ENCODE data around the gene MRPL51. TPM values are rescaled to one million over a fixed set of nuclear protein-coding genes. Genes with fewer than 3 reads are reported as not detected.

Gene MRPL51
- polyA plus RNA-seq, 1 donor (not counting 4 experiments of a cell fraction or from before 2014, with no cell fraction given) = 184 TPM

DNA sequence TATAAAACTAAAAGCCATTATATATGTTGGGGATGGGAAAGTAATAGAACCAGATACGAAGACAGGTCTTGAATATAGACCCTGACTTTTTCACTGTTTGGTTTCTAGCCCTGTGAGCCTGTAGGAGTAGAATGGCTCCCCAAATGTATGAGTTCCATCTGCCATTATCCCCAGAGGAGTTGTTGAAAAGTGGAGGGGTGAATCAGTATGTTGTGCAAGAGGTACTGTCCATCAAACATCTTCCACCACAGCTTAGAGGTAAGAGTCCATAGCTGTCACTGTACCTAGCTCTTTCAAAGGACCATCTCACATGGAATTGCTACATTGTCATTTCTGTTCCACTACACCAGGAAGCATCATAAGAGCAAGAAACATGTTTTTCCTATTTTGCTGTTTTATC is 1.9 kb upstream of the MRPL51 start:
- no peak overlapping the region for H3K9ac ChIP-seq (ENCODE audit: control insufficient read depth, extremely low read depth, insufficient read depth, low read length)

DNA sequence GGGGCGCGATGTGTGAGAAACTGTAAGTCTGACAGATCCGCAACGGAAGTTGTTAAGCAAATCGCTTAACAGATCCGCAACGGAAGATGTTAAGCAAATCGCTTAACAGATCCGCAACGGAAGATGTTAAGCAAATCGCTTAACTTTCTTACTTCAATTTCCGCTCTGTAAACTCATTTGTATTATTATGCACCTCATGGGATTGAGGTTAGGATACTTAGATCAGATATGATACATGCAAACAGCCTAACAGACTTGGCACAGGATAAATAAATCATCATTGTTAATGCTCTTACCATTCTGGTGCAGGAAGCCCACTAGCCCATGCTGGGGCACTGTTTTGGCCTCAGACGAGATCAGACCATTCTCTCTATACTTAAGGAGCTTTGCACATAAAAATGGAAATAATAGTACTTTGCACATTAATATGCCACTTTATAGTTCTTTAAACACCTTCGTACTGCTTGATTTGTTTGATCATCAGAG is 1.2 kb upstream of the MRPL51 start:
- Histone ChIP-seq H4K20me1 (ENCODE audit: control insufficient read depth, extremely low read depth, insufficient read depth, low read length) (no peaks in the 10 kb centered on the region), H3K9me1 (ENCODE audit: control insufficient read depth, extremely low read depth, insufficient read depth, low read length) (no peaks in the 10 kb centered on the region), H3K9me3 (ENCODE audit: control insufficient read depth, low read depth, low read length) (no peaks in the 10 kb centered on the region), H3K79me2 (ENCODE audit: control insufficient read depth, insufficient read depth, low read length) (peaks cover 44% of the 10 kb centered on the region), H3K4me3 (ENCODE audit: control insufficient read depth in 2 of 3, extremely low read depth in 1 of 3, insufficient read depth in 2 of 3, low read depth in 1 of 3, low read length in 3 of 3) (peak overlapping the region; percentile 48 to 99 (median 95)), H3K4me2 (ENCODE audit: control insufficient read depth, extremely low read depth, insufficient read depth, low read depth, low read length) (peak overlapping the region; percentile 99), H3K36me3 (ENCODE audit: control insufficient read depth in 2 of 2, extremely low read depth in 1 of 2, insufficient read depth in 2 of 2, low read length in 2 of 2) (peaks cover 5 to 12% of the 10 kb centered on the region in 2 experiments), H3K4me1 (ENCODE audit: control insufficient read depth, extremely low read depth, insufficient read depth, low read length) (peaks cover 23% of the 10 kb centered on the region), H3K27me3 (ENCODE audit: control insufficient read depth, extremely low read depth, insufficient read depth, low read length) (no peaks in the 10 kb centered on the region), H2AFZ (ENCODE audit: control insufficient read depth, low read length) (peak overlapping the region; percentile 94), H3K27ac (ENCODE audit: control insufficient read depth, insufficient read depth, low read length) (peak overlapping the region; percentile 84), H3K9ac (ENCODE audit: control insufficient read depth, extremely low read depth, insufficient read depth, low read length) (peak overlapping the region; percentile 95)
- DNase-seq (ENCODE audit: low read depth, low spot score) = no peak
- TF ChIP-seq, protein P1, sequence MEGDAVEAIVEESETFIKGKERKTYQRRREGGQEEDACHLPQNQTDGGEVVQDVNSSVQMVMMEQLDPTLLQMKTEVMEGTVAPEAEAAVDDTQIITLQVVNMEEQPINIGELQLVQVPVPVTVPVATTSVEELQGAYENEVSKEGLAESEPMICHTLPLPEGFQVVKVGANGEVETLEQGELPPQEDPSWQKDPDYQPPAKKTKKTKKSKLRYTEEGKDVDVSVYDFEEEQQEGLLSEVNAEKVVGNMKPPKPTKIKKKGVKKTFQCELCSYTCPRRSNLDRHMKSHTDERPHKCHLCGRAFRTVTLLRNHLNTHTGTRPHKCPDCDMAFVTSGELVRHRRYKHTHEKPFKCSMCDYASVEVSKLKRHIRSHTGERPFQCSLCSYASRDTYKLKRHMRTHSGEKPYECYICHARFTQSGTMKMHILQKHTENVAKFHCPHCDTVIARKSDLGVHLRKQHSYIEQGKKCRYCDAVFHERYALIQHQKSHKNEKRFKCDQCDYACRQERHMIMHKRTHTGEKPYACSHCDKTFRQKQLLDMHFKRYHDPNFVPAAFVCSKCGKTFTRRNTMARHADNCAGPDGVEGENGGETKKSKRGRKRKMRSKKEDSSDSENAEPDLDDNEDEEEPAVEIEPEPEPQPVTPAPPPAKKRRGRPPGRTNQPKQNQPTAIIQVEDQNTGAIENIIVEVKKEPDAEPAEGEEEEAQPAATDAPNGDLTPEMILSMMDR (optimal IDR thresholded peaks at IDR 0.05 in 1 of 3, IDR thresholded peaks at IDR 0.05 in 1 of 3, conservative IDR thresholded peaks at IDR 0.05 in 1 of 3; ENCODE audit: extremely low read depth in 1 of 3, insufficient read depth in 2 of 3, low read length in 3 of 3) = peak in 2 of 3 experiments; percentile 7 to 12
- no peak for TF ChIP-seq EZH2 (IDR thresholded peaks at IDR 0.05; ENCODE audit: low read length)
- FAIRE-seq = peak; percentile 67
- dilution Hi-C loops (cut with MboI; ENCODE audit: extremely low pct_ligation_motif_present, low sequenced_read_pairs) = no loop called here

More for the DNA sequence above, 1.9 kb upstream of the MRPL51 start:
- Histone ChIP-seq H3K9me3 (ENCODE audit: control insufficient read depth, low read depth, low read length) (no peaks in the 10 kb centered on the region), H3K79me2 (ENCODE audit: control insufficient read depth, insufficient read depth, low read length) (peaks cover 45% of the 10 kb centered on the region), H3K9me1 (ENCODE audit: control insufficient read depth, extremely low read depth, insufficient read depth, low read length) (no peaks in the 10 kb centered on the region), H3K36me3 (ENCODE audit: control insufficient read depth in 2 of 2, extremely low read depth in 1 of 2, insufficient read depth in 2 of 2, low read length in 2 of 2) (peaks cover 6 to 16% of the 10 kb centered on the region in 2 experiments), H4K20me1 (ENCODE audit: control insufficient read depth, extremely low read depth, insufficient read depth, low read length) (no peaks in the 10 kb centered on the region), H3K4me1 (ENCODE audit: control insufficient read depth, extremely low read depth, insufficient read depth, low read length) (peaks cover 23% of the 10 kb centered on the region), H3K27me3 (ENCODE audit: control insufficient read depth, extremely low read depth, insufficient read depth, low read length) (no peaks in the 10 kb centered on the region), H2AFZ (ENCODE audit: control insufficient read depth, low read length) (no peak overlapping the region), H3K4me3 (ENCODE audit: control insufficient read depth in 2 of 3, extremely low read depth in 1 of 3, insufficient read depth in 2 of 3, low read depth in 1 of 3, low read length in 3 of 3) (peak overlapping the region in 2 of 3 experiments; percentile 95 to 99), H3K4me2 (ENCODE audit: control insufficient read depth, extremely low read depth, insufficient read depth, low read depth, low read length) (peak overlapping the region; percentile 99), H3K27ac (ENCODE audit: control insufficient read depth, insufficient read depth, low read length) (no peak overlapping the region)
- DNase-seq (ENCODE audit: low read depth, low spot score) (no peak), FAIRE-seq (no peak)
- dilution Hi-C loops (cut with MboI; ENCODE audit: extremely low pct_ligation_motif_present, low sequenced_read_pairs) = no loop called here
- TF ChIP-seq EZH2 (IDR thresholded peaks at IDR 0.05; ENCODE audit: low read length) = no peak

Measured in keratinocyte (primary cell).